GM12873 (cell line): Measurements from ENCODE around the gene PGF.

Experiments
- TF ChIP-seq, protein P1 (sequence below): IDR thresholded peaks from 2 replicates; pipeline ENCODE4 v1.5.1; 2012; ENCODE audit warnings: low read depth, mild to moderate bottlenecking, moderate library complexity, low read length, control low read depth; ENCODE audit not compliant: insufficient read depth; ENCODE audit errors: missing control alignments

PGF gene

DNA sequence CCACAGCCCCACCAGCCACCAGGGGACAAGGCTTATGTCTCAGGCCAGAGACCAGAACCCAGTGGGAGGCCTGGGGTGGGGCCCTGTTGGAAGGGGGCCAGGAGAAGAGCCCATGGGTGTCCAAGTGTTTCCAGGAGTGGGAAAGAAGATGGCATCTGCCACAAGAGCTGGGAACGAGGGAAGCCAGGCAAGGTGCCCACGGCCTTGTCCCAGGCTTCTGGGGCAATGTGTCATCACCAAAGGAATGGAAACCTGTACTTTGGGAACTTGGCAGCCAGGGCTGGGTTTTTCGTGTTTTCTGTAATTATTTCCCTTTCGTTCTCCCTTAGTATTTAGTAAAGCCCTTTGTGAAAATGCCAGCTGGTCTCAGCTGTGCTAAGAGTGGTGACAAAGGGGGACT lies 5.3 kb upstream of the PGF start:
- TF ChIP-seq, protein P1, sequence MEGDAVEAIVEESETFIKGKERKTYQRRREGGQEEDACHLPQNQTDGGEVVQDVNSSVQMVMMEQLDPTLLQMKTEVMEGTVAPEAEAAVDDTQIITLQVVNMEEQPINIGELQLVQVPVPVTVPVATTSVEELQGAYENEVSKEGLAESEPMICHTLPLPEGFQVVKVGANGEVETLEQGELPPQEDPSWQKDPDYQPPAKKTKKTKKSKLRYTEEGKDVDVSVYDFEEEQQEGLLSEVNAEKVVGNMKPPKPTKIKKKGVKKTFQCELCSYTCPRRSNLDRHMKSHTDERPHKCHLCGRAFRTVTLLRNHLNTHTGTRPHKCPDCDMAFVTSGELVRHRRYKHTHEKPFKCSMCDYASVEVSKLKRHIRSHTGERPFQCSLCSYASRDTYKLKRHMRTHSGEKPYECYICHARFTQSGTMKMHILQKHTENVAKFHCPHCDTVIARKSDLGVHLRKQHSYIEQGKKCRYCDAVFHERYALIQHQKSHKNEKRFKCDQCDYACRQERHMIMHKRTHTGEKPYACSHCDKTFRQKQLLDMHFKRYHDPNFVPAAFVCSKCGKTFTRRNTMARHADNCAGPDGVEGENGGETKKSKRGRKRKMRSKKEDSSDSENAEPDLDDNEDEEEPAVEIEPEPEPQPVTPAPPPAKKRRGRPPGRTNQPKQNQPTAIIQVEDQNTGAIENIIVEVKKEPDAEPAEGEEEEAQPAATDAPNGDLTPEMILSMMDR = no peak

DNA sequence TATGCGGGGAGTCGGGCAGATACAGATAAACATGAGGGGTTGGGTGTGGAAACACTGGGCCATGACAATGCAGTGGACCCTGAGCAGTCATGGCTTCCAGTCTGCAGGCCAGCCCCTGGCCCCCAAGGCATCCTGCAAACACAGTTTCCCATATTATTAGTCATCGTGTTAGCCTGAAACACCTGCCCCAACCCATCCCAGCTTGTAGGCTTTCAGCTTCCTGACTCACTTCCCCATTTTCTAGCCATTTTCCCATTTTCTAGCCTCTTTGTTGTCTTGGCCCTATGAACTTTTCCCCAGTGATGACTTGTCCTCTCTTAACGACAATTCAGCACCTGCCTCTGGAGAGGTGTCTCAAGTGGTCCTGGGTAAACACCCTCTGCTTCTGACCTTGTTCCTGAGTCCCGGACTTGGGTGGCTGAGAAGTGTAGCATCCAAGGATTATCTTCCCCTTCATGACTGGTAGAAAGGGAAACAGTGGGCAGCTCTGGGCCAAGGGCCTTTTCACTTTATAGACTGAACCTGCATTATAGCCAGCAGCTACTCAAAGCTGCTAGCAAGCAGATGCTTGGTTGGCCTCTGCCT lies 4.3 kb upstream of the PGF start:
- TF ChIP-seq, protein P1 = no peak

- TF ChIP-seq, protein P1 = no peak
Measured at GRCh38 chr14:74956280-74957072, 1.1 kb upstream of the PGF start.

DNA sequence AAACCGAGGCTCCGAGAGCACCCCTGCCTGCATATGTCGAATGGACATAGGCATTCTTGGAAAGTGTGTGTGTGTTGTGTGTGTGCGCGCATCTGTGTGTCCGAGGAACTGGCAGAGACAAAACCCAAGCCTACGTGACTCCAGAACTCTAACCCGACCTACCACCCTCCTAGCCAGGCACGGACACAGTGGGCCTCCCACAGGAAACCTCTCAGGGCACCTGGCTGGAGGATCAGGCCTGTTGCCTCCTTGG lies 556 bp upstream of the PGF start:
- TF ChIP-seq, protein P1 = no peak

DNA sequence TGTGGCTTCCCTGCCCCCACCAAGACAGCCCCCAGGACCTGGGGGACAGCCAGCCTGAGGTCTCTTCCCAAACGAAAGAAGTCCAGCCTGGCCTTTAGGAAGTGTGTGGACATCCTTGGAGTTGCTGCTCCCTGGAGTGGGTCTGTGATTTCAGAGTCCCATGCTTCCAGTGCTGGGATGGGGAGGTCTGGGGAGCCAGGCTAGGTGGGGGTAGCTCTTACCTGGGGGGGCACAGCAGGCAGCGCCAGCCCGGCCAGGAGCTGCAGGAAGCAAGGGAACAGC lies 509 bp downstream of the PGF start:
- TF ChIP-seq, protein P1 = no peak

DNA sequence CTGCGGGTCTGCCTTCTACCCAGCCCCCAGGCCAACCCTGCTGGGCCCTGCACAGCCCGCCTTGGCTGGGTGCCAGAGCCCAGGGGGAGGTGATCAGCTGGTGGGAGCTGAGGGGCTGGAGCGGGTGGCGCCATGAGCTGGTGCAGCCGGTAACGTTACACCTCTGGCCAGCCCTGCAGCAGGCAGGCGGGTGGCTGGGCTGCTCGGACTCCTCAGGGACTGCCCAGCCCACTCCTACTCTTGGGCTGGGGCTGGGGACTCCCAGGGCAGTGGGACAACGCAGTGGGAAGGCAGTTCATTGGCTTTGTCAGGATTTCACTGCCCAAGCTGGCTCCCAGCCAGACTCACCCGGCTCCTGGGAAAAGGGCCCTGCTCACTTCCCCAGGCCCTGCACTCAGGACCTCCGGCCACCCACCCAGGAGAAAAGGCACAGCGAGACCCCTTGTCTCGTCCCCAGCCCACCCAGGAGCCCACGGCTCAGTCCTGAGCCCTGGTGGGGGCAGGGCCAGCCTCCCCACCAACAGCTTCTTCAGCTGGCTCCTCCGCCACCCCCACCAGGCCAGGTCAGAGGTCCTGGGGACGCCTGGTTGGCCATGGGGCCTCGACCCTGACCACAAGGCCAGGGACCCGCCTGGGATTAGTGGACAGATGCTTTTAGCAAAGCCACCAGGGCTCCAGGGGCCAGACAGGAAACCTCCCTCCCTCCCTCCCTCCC lies 1.0 kb downstream of the PGF start:
- TF ChIP-seq, protein P1 = no peak

- TF ChIP-seq, protein P1 = no peak
Measured at GRCh38 chr14:74953686-74954085, 1.7 kb downstream of the PGF start.
